HG03025 (cell line): Measurements from ENCODE around the gene RPL19.
"Not testable (repeated sequence)": the region's sequence is repeated elsewhere in the genome, so short reads cannot be mapped to it uniquely, and the experiment has no call there.

Experiments used
- ATAC-seq: cut with Tn5 transposase; IDR thresholded peaks from one replicate; pipeline ENCODE4 v1.9.1; 2021; ENCODE audit warnings: mild to moderate bottlenecking, moderate library complexity; ENCODE audit not compliant: unreplicated experiment, low FRiP score

Gene RPL19

DNA sequence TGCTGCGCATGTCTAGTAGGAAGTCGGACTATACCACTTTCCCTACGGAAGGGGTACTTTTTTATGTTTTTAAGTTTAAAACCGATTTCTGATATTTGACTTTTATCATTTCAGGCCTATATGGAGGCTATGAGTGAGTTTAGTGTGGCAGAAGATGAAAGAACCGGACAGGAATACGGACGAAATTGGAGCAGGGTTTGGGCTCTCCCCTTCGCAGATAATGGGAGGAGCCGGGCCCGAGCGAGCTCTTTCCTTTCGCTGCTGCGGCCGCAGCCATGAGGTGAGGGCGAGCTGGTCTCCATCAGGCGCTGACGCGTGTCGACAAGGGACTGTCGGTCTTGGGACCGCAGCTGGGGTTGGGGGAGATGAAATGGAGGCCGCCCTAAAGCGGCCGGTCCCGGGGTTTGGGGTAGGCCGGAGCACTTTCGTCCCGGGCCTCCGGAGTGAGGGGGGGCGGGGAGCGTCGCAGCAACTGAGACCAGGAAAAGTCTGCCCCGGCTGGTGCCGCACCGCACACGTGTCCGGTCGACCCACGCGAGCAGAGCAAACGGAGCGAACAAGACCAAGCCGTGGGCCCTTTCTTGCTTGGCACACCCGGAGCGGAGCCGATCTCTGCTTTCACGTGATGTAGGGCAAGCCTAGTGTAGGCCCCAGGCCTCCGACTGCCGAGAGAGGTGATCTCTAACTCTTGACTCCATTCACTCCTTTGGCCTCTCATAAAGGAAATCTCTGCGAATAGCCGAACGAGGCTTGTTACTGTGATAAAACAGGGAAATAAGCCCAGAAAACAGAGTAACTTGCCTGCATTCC is at the start of gene RPL19:
Gene RPL19, plus strand, starts transcription at position 214 of the 810 bp plus-strand sequence. Its CDS starts 62 bp downstream, at position 276.
- ATAC-seq: peak; percentile 54

DNA sequence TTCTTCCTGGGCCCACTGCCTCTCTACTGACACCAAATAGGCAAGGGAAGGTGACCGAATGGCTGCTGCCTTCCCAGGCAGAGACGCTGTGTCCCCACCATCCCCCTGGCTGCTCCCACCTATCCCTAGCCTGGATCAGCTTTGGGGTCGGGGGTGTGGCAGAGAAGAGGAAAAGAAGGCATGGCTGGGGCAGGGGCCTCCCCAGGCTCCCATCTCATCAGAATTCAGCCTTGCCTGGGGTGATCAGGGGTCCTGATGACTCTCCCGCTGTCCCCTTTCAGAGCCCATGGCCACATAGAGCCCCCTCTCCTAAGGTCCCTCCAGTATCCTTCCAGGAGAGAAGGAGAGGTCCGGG is 49.3 kb upstream of the RPL19 start:
- no peak for ATAC-seq

DNA sequence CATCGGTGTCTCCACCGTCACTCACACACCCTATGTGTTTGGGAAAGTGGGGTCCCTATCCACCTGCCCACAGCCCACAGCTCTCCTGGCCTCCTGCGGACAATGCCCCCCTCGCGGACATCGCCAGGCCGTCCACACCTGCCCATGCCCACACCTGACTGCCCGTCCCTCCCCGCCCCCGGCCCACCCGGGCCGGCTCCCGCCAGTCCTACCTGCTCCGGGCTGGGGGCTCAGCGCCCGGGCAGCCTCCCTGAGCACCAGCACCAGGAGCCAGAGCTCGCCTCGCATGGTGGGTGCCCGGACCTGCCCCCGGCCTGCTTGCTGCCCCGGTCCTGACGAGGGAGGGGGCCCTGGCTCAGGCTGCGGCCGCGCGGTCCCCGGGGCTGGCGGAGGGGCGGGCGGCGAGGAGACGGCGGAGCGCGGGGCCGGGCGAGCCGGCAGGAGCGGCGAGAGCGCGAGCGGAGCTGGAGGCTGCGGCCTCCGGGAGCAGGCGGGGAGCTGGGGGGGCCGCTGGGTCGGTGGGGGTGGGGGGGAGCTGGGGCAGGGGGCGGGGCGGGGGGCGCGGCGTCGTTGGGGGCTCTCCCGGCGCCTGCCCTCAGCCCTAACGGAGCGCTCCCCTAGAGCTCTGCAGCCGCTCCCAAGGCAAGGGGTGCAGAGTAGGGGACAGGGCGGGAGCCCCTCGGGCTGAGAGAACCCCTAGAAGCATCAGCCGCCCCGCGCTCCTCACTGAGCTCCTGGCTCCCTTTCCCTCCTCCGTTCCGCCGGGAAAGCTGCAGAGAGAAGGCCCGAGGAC is 48.7 kb upstream of the RPL19 start, which contains the start of gene PLXDC1:
Gene PLXDC1, minus strand, starts transcription at position 488 of the 793 bp plus-strand sequence. Its CDS starts 200 bp downstream, at position 288.
- no peak for ATAC-seq

DNA sequence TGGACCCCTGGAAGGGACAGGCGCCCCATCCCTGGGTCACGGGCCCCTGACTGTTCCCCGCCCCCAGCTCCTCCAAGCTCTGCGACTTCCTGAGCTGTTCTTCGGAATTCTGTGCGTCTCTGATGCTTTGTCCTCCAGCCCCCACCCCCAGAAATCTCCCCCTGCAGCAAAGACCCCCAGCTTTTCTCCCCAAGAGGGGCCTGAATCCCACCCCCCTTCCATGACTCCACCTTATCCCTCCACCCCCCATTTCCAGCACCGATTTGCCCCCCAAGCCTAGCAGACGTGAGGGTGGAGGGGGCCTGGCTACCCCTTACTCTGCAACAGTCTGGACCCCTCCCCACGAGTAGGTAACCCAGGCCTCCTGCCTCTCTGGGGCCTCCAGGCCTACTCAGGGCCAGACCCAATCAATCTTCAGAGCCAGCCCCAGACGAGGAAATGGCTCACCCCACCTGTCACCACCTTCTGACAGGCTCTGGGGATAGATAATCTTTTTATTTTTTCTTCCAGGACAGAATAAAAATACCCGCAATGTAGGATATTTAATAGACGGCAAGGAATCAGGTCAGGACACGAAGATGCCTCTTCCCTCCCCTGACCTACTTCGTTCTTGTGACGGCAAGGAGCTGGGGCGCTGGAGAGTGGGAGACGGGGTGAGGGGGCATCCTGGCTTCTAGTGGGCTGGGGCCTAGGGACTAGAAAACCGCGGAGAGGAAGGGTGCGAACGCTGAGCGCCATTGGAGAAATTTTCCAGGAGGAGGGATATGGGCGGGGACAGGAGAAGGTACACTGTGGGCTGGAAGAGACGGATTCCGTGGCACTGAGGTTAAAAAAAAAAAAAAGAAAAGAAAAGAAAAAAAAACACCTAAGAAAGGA is 47.9 kb upstream of the RPL19 start:
- no peak for ATAC-seq

DNA sequence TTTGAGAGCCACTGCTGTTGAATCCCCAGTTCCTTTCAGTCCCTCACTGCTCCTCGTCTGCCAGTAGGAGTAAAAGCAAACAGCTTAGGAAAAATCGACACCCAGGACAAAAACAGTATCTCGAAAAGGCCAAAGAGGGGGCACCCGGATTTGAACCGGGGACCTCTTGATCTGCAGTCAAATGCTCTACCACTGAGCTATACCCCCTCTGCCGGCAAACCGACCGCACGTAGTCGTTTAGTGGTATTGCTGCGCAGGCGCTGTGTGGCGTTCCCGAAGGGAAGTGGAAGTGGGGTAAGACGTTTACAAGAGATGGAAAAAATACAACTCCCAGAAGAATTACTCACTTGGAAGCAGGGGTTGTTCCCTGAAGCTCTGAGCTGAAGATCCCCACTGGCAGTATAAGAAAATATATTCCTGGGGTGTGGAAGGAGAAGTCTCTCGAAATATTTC is 46.5 kb upstream of the RPL19 start:
- no peak for ATAC-seq

DNA sequence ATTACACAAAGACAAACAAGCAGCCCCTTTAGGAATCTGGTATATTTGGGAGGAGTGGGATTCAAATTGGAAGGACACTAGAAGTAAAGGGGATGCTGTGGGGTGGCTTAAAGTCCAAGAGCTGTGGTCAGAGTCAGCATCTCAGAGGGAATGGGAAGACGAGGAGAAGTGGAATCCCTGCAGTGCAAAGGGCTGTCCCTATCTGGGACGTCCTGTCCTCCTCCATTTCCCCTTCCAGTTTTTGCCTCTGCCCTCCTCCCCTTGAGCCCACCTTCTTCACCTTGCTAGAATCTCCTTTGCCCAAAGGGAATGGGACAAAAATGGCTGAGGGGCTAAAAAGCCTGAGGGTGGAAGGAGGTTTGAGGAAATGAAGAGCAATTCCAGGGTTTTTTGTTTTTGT is 44.4 kb upstream of the RPL19 start:
- ATAC-seq: no peak

DNA sequence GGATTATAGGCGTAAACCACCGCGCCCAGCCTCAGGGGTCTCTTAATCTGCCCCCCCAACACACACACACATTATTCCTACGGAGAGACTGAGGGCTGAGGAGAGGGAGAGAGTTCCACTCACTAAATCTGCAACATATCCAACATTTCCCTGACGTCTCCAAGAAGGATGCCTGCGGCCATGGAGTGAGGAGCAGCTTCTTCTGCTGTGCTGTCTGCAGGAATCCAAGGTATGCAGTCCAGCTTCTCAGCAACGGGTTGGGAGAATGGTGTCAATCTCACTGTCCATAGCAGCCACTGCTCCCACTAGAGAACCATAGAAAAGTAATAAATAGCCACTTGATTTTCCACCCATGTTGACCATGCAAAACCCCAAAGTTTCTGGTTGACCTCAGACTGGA is 43.6 kb upstream of the RPL19 start:
- no peak for ATAC-seq

DNA sequence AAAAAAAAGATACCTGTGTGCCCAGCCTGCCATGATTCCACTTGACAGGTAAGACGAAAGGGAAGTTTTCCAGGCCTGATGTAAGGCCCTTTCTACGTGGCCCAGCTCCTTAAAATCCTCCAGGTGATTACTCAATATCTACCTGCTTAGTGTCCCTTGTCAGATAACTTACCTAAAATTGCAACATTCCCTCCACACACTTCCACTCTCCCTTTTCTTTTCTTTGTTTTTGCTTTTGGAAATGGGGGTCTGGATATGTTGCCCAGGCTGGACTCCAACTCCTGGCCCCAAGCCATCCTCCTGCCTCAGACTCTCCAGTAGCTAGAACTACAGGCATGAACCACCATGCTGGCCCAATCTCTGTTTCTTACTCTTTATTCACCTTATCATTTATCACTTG is 41.5 kb upstream of the RPL19 start:
- no peak for ATAC-seq

DNA sequence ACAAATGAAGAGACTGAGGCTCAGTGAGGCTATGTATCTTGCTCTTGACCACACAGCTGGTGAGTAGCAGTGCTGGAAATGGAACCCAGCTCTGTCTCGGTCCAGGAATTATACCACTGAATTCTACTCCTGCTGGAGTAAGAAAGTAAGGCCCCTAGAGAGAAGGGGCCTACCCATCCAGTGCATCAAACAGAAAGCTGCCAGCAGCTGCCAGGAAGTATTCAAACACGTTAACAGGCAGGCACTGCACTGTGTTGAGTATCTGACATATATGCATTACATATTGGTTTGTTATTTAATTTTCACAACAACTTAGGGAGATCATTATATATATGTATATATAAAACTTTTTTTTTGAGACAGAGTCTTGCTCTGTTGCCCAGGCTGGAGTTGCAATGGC is 38.1 kb upstream of the RPL19 start:
- ATAC-seq: no peak

DNA sequence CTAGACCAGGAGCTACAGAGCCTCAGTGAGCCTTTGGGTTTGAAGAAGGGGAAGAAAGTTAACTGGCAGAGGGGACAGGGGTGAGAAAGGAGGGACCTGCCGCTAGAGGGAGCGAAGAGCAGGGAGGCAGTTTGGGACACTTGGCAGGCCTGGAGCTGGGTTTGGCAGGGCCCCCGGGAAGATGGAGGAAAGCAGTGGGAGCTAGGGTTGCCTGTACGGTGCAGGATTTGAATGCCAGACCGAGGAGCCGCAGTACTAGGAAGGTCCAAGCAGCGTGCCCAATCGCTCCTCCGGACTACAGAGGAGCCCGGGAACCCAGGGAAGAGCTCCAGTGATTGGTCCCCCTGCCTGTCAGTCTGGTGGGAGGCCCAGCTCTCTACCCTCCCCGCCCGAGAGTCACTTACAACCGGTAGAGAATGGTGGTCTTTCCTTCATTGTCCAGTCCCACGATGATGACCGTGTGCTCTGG is 35.4 kb upstream of the RPL19 start:
- ATAC-seq: no peak

DNA sequence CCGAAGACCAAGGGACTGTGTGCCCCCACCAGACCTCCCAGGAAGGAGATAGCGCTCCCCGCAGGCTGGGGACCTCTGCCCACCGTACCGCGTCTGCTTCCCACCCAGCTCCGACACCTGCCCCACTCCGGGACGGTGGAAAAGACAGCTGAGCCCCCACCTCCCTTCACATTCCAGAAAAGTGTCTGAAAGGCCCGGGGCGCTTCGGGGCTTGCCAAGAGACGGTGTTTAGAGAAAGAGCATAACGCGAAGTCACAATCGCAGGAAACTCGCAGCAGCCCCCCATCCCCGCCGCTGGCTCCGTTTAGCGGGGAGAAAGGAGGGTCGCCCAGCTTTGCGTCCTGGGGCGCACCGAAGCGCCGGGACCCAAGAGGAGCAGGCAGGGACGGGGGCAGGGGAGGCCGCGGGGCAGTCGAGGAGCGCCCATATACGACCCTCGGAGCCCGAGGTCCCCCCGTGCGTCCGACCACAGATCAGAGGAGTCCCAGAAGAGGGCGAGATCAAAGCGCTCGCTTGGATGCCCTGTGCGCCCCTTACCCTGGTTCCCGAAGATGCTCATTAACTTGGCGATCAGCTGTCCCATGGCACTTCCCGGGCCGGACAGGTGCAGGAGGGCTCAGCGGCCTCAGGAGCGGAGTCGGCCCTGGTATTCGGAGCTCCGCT is 34.8 kb upstream of the RPL19 start:
- ATAC-seq: no peak

DNA sequence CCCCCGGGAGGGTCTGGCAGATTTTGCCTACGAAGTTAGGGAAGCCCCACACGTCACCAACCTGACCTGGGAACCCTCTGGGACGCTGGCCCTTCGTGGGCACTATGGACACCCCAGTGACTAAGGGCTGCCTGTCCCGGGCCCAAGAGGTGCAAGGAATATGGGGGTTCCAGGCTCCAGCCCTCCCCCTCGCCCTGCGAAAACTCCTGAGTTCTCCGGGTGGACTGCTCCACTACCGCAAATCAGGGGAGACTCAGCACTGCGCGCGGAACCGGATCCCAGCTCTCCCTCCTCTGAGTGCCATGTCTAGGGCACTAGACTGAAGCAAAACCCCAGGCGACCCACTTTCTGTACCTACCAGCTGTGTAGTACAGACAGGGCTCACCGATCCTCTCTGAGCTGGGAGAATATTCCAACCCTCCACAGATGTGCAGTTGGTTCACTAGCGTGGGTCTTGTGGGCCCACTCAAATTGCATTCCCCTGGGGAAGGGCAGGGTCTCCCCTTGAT is 34.2 kb upstream of the RPL19 start, which contains the start of gene ARL5C:
Gene ARL5C, minus strand, starts transcription at position 321 of the 509 bp plus-strand sequence. CDS start 401 bp downstream, outside the sequence.
- no peak for ATAC-seq

DNA sequence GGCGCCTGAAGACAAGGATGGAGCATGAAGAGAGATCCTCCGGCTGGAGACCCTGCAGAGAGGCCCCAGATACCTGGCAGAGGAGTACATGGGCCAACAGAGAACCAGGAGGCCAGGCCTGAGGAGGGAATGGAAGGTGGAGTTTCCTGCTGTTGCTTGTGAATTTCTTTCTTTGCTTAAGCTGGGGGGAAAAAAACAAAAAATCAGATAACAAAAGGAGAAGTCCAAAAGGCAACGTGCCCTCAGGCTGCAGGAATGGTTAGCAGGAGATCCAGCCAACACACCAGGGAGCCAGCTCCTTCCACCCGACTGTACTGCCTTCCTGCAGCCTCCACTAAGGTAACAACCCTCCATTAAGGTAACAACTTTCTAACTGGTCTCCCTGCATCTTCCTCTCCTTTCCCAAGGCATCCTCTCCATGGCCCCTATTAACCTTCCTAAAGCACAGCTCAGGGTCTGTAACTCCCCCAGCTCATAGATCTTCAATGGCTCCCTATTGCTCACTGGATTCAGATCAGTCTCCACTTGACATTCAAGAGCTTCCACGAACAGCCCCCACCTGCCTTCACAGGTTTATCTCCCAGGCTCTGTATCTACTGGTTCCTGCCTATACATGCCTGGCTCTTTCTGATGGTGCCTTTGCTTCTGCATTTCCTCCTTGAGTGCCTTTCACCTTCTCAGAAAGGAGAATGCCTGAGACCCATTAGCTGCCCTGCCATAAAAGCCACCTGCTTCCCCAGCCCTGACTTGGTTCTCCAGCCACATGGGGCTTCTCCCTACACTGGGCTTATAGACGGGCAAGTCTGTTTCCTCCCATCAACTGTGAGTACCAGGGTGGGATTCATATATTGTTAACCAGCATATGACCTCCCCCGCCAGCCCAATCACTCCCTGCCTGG is 33.4 kb upstream of the RPL19 start:
- ATAC-seq: no peak

DNA sequence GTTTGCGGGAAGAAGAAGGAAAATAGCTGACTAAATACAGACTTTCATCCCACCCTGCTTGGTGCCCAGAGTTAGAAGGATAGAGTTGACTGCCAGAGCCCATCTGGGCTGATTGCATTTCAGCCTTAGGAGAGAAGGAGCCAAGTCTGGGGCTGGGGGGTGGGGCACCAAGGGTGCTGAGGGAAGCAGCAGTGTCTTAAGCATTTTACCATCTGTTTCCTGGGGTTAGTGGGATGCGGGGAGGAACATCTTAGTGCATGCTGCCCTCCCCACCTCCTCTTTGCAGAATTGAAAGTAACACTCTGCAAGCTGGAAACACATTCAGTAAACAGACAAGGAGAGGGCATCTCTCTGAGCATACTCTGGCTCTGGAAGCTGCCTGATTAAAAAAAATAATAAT is 32.6 kb upstream of the RPL19 start:
- no peak for ATAC-seq

DNA sequence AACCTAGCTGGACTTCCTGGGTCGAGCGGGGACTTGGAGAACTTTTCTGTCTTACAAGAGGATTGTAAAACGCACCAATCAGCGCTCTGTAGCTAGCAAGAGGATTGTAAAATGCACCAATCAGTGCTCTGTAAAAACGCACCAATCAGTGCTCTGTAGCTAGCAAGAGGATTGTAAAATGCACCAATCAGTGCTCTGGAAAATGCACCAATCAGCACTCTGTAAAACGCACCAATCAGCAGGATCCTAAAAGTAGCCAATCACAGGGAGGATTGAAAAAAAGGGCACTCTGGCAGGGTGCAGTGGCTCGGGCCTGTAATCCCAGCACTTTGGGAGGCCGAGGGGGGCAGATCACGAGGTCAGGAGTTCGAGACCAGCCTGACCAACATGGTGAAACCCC is 31.6 kb upstream of the RPL19 start:
- ATAC-seq: not testable (repeated sequence)

DNA sequence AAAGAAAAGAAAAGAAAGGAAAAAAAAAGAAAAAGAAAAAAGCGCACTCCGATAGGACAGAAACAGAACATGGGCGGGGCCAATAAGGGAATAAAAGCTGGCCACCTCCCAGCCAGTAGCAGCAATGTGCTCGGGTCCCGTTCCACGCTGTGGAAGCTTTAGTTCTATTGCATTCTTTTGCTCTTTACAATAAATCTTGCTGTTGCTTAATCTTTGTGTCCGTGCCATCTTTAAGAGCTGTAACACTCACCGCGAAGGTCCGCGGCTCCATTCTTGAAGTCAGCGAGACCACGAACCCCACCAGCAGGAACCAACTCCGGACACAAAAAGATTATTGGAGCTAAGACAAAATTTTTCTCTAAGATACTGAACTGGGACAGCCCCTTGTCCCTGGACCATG is 31.0 kb upstream of the RPL19 start:
- ATAC-seq: no peak

DNA sequence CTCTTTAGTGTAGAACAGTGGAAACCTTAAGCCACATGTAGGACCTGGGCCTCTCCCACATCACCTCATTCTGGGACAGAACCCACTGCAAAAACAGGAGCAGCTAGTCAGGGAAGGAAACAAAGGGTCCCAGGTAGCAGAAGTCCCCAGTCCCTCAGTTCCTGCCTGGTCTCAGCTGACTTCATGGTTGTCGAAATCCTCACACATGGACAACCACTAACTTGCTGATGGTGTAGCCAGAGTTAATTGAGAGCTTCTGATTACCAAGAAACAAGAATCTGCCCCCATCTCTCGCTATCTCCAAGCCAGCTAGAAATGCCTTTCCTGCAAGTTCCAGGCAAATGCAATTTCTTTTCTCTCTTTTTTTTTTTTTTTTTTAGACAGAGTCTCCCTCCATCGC is 30.6 kb upstream of the RPL19 start:
- ATAC-seq: no peak

DNA sequence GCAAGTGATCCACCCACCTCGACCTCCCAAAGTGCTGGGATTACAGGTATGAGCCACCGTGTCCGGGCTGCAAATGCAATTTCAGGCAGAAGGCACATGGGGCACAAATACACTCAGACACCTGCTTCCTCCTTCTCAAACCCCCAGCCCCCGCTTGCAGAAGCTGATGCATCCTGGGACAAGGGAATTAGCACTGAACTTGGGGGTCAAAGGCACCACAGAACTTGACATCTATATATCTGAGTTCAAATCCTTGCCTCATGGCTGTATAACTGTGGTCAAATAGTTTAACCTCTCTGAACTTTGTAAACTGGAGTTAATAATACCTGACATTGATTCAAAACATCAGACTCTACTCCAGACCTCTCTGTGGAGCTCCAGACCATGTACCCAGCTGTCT is 30.0 kb upstream of the RPL19 start:
- no peak for ATAC-seq

DNA sequence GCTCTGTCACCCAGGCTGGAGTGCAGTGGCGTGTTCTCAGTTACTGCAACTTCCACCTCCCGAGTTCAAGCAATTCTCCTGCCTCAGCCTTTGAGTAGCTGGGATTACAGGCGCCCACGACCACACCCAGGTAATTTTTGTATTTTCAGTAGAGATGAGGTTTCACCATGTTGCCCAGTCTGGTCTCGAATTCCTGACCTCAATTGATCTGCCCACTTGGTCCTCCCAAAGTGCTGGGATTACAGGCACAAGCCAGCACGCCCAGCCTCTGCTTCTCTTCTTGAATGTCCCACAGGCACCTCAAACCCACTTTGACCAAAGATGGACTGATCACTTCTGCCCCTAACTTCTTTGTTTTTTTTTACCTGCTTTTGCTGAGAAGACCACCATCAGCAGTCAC is 29.5 kb upstream of the RPL19 start:
- no peak for ATAC-seq
